Tibial nerve (tissue), 4 donors: ENCODE data around the gene LRFN2. TPM values are rescaled to one million over a fixed set of nuclear protein-coding genes. Genes with fewer than 3 reads are reported as not detected.

Experiments
- DNase-seq, 2 donors: peaks; one replicate each; pipeline ENCODE4 v3.0.0-alpha.2; 2019; ENCODE audit warnings: low spot score in 2 of 2
- H3K27ac ChIP-seq, 4 donors: fragments of 200-600 bp; sonication (generic) in 3 of 4; one replicate each; pipeline ENCODE4 v1.5.1; 2017 to 2019; ENCODE audit warnings: mild to moderate bottlenecking in 1 of 4
- H3K27me3 ChIP-seq, 2 donors: fragments of 200-600 bp; sonication (generic) in 1 of 2; one replicate each; pipeline versions ENCODE4 v1.5.1 to v1.6.0; 2017 to 2019
- H3K36me3 ChIP-seq, 3 donors: fragments of 200-600 bp; sonication (generic); one replicate each; pipeline ENCODE4 v1.5.1; 2018 to 2019
- H3K4me1 ChIP-seq, 4 donors: fragments of 200-600 bp; sonication (generic) in 3 of 4; one replicate each; pipeline ENCODE4 v1.5.1; 2017 to 2019
- H3K4me3 ChIP-seq, 4 donors: fragments of 200-600 bp; sonication (generic) in 3 of 4; one replicate each; pipeline ENCODE4 v1.5.1; 2017 to 2019; ENCODE audit warnings: mild to moderate bottlenecking in 1 of 4, moderate library complexity in 1 of 4
- H3K9me3 ChIP-seq, 4 donors: fragments of 200-600 bp; sonication (generic) in 3 of 4; one replicate each; pipeline ENCODE4 v1.5.1; 2017 to 2019
- EP300 ChIP-seq, 2 donors: sonication (generic); formaldehyde crosslinking; IDR thresholded peaks; one replicate each; pipeline ENCODE4 v1.6.1; 2017; ENCODE audit warnings: antibody characterized with exemption in 2 of 2, mild to moderate bottlenecking in 1 of 2
- POLR2A ChIP-seq, 2 donors: fragments of 450-650 bp; IDR thresholded peaks; one replicate each; pipeline ENCODE4 v1.6.1; 2017; ENCODE audit warnings: antibody characterized with exemption in 2 of 2, mild to moderate bottlenecking in 2 of 2, moderate library complexity in 2 of 2
- WGBS, 2 donors: methylation state at CpG; one replicate each; pipeline ENCODE4 v1.1.5; 2018; 5-methylcytosine and 5-hydroxymethylcytosine counted together
- total RNA-seq, 4 donors: library from RNA; depleted of rRNA; stranded (reverse); fragments of >200 nt; gene quantifications; one replicate each; pipeline ENCODE4 v1.1.0, GENCODE V29; 2016
- TF ChIP-seq, protein P1 (sequence below), 5 experiments: fragments of 200-600 bp in 3 of 5; fragments of 450-650 bp in 2 of 5; sonication (generic) in 3 of 5; IDR thresholded peaks; one replicate each; pipeline ENCODE4 v1.5.1; 2016 to 2019; ENCODE audit warnings: antibody characterized with exemption in 5 of 5, mild to moderate bottlenecking in 3 of 5, moderate library complexity in 2 of 5

The LRFN2 gene
- total RNA-seq, 4 donors from 2014 or later: not detected

DNA sequence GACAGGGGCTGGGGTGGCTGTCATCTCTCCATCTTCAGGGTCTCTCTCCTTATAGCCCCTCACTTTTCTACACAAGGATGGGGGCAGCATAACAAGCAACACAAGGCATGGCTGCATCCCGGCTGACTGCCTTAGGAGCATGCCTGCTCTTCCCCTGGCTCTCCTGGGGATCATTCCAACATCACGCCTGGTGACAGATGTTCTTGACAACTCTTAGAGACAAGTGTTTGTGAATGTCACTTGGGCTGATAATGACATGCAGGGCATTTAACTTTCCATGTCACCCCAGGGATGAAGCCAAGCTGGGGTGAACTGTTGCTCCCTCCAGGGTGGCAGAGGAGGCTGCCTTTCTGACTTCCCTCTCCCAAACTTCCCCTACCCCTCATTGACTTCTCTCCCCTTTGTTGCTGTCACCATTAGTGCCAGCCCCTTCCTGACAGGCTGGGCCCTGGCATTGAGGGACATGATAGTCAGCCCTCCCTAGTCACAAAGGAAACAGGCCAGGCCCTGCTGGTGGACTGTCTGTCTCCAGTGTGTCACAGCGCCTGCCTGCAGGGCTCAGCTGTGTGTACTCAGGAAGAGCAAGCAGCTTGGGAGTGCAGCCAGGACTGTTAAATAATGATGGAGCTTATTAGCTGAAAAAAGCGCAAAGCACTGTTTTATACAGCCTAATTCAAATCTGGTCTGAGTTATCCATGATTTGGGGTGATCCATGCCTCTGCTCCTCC, 161.8 kb downstream of the LRFN2 start:
- DNase-seq: no peak
- Histone ChIP-seq H3K27ac (no peak overlapping the region), H3K9me3 (no peaks in the 10 kb centered on the region), H3K4me1 (no peaks in the 10 kb centered on the region), H3K4me3 (no peak overlapping the region), H3K36me3 (no peaks in the 10 kb centered on the region), H3K27me3 (no peaks in the 10 kb centered on the region)
- TF ChIP-seq EP300 (IDR thresholded peaks at IDR 0.05) (no peak), POLR2A (IDR thresholded peaks at IDR 0.05) (no peak)
- TF ChIP-seq, protein P1, sequence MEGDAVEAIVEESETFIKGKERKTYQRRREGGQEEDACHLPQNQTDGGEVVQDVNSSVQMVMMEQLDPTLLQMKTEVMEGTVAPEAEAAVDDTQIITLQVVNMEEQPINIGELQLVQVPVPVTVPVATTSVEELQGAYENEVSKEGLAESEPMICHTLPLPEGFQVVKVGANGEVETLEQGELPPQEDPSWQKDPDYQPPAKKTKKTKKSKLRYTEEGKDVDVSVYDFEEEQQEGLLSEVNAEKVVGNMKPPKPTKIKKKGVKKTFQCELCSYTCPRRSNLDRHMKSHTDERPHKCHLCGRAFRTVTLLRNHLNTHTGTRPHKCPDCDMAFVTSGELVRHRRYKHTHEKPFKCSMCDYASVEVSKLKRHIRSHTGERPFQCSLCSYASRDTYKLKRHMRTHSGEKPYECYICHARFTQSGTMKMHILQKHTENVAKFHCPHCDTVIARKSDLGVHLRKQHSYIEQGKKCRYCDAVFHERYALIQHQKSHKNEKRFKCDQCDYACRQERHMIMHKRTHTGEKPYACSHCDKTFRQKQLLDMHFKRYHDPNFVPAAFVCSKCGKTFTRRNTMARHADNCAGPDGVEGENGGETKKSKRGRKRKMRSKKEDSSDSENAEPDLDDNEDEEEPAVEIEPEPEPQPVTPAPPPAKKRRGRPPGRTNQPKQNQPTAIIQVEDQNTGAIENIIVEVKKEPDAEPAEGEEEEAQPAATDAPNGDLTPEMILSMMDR (IDR thresholded peaks at IDR 0.05): no peak
- 63 to 72% methylated on average over 4 of the region's 4 CpGs for whole genome bisulfite sequencing, 2 donors

DNA sequence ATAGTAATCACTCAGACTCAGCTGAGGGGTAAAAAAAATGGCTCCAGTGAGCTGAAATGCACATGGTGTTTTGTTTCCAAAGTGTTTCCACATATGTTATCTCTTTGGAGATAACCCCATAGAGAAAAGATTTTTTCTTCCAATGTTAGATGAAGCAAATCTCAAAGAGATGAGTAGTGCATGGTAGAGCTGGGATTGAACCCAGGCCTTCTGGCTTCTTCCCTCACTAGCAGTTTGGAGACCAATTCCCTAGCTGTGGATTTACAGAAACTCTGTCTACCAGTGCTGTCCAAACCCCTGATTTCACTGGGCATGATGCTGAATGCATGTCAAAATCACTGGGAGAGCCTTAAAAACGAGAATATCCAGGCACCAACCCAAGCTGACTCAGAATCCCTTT, 165.1 kb downstream of the LRFN2 start:
- H3K27ac ChIP-seq: no peak overlapping the region
- 67 to 70% methylated on average over 1 of the region's 1 CpG for WGBS, 2 donors
- H3K4me1 ChIP-seq: no peaks in the 10 kb centered on the region
- H3K4me3 ChIP-seq: no peak overlapping the region
- no peaks in the 10 kb centered on the region for H3K27me3 ChIP-seq
- no peak for DNase-seq
- TF ChIP-seq EP300 (IDR thresholded peaks at IDR 0.05): no peak
- TF ChIP-seq, protein P1 (IDR thresholded peaks at IDR 0.05): no peak
- no peaks in the 10 kb centered on the region for H3K36me3 ChIP-seq
- H3K9me3 ChIP-seq: no peaks in the 10 kb centered on the region

DNA sequence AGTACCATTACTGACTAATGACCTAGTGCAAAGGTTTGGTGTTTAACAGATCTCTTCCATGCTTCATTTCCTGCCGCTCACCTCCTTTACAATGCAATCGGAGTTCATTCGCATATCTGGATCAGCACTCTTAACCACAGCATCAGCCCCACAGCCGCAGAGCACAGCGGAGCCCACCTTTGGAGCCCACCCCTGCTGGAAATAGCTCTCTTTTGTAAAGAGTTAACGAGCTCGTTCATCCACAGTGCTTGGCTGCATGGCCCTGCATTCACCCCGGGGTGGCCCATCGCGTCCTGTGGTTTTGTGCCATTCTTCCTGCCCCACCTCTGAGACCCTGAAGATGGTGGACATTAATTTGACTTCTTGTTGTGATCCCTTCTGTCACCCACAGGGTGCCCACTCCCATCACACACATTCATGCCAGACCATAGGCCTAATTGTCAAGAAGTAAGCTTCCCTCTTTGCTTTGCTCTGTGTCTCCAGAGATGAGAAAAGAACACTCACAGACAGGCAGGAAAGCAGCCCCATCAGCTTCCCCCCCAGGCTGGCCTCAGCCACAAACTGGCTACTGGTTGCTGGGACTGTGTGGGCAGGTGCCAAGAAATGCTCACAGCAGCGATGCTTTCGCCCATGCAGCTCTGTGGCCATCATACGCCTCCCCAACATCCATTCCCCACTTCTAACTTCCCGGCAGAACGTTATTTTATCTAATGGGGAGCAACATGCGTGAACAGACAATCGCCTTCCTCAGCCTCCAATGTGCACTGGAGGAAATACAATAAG, 167.0 kb downstream of the LRFN2 start:
- TF ChIP-seq POLR2A (IDR thresholded peaks at IDR 0.05): no peak
- no peak for TF ChIP-seq EP300 (IDR thresholded peaks at IDR 0.05)
- TF ChIP-seq, protein P1 (IDR thresholded peaks at IDR 0.05): no peak
- H3K4me3 ChIP-seq: no peak overlapping the region
- no peaks in the 10 kb centered on the region for H3K27me3 ChIP-seq
- no peaks in the 10 kb centered on the region for H3K4me1 ChIP-seq
- DNase-seq: no peak
- WGBS, 2 donors: 76% methylated on average over 17 of the region's 17 CpGs
- H3K27ac ChIP-seq: no peak overlapping the region
- no peaks in the 10 kb centered on the region for H3K9me3 ChIP-seq
- no peaks in the 10 kb centered on the region for H3K36me3 ChIP-seq

DNA sequence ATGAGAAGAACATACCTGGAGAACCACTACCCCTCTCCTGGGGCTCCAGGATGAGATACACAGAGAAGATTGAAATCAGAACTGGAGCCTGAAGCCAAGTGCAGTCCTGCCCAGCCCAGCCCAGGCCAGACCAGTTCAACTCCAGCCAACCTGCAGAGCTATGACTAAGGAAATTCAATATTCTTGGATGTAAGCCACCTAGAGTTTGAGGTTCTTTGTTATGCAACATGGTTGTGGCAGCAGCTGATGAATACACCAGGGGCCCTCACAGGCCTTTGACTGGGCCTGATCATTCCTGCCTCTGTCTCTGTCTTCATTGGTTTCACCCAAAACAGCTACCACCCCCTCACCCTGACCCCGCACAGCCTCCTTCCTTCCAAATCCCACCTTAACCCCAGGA, 167.8 kb downstream of the LRFN2 start:
- no peak for DNase-seq
- TF ChIP-seq, protein P1 (IDR thresholded peaks at IDR 0.05): no peak
- TF ChIP-seq POLR2A (IDR thresholded peaks at IDR 0.05) (no peak), EP300 (IDR thresholded peaks at IDR 0.05) (no peak)
- 82 to 93% methylated on average over 1 of the region's 1 CpG for WGBS, 2 donors

DNA sequence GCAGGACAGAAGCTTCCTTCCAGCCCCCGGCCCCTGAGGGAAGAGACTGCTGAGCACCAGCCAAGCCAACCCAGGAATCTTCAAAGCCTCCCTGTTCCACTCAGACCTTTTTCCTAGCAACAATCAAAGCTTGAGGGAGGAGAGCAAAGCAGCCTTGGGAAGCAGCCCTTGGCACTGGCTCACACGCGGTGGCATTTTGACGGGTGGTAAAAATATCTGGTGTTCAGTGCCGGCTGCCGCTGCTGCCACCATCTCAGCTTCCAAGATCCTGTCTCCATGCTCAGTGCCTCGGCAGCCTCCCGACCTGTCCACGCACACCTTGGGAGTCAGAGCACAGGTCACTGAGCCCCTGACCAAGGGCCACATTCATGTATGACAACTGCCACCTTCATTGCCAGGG, 170.1 kb downstream of the LRFN2 start:
- Histone ChIP-seq H3K36me3 (no peaks in the 10 kb centered on the region), H3K27me3 (no peaks in the 10 kb centered on the region), H3K4me1 (no peaks in the 10 kb centered on the region), H3K9me3 (no peaks in the 10 kb centered on the region), H3K4me3 (no peak overlapping the region), H3K27ac (no peak overlapping the region)
- WGBS, 2 donors: 83 to 87% methylated on average over 9 of the region's 9 CpGs
- no peak for DNase-seq
- TF ChIP-seq, protein P1 (IDR thresholded peaks at IDR 0.05): no peak
- TF ChIP-seq POLR2A (IDR thresholded peaks at IDR 0.05) (no peak), EP300 (IDR thresholded peaks at IDR 0.05) (no peak)

More for the DNA sequence above, 167.8 kb downstream of the LRFN2 start:
- H3K27ac ChIP-seq: no peak overlapping the region
- no peaks in the 10 kb centered on the region for H3K36me3 ChIP-seq
- no peaks in the 10 kb centered on the region for H3K27me3 ChIP-seq
- H3K9me3 ChIP-seq: no peaks in the 10 kb centered on the region
- no peaks in the 10 kb centered on the region for H3K4me1 ChIP-seq
- H3K4me3 ChIP-seq: no peak overlapping the region
